ENCODE measurements around the gene HTD2.

HTD2 gene

GRCh38 chr3:58293516-58293915 lies 12.8 kb upstream of the HTD2 start:
- no peak for DNase-seq

GRCh38 chr3:58296269-58296668 lies 10.1 kb upstream of the HTD2 start:
- DNase-seq: no peak

GRCh38 chr3:58296843-58297242 lies 9.5 kb upstream of the HTD2 start:
- DNase-seq: no peak

GRCh38 chr3:58298190-58298589 lies 8.1 kb upstream of the HTD2 start:
- DNase-seq: no peak

- no peak for DNase-seq
These were observed 7.2 kb upstream of the HTD2 start for GRCh38 chr3:58299075-58299474.

GRCh38 chr3:58299839-58300516 lies 6.3 kb upstream of the HTD2 start:
- DNase-seq: no peak

GRCh38 chr3:58307639-58308215 lies 1.4 kb downstream of the HTD2 start:
- DNase-seq: no peak

- DNase-seq: no peak
These were observed 2.4 kb downstream of the HTD2 start for GRCh38 chr3:58308728-58309127.

GRCh38 chr3:58317811-58318210 lies 11.5 kb downstream of the HTD2 start:
- DNase-seq: no peak

- DNase-seq: no peak
These were observed 15.5 kb downstream of the HTD2 start for GRCh38 chr3:58321791-58322190.

GRCh38 chr3:58322793-58323192 lies 16.5 kb downstream of the HTD2 start:
- DNase-seq: no peak

- DNase-seq: no peak
These were observed 17.4 kb downstream of the HTD2 start for GRCh38 chr3:58323529-58324390.

GRCh38 chr3:58324391-58325390 lies 18.4 kb downstream of the HTD2 start:
- no peak for DNase-seq

GRCh38 chr3:58325525-58325992 lies 19.2 kb downstream of the HTD2 start:
- DNase-seq: no peak

GRCh38 chr3:58326267-58326900 lies 20.1 kb downstream of the HTD2 start:
- no peak for DNase-seq

- DNase-seq: no peak
These were observed 23.0 kb downstream of the HTD2 start for GRCh38 chr3:58329150-58329921.

- DNase-seq: no peak
These were observed 23.6 kb downstream of the HTD2 start for GRCh38 chr3:58329922-58330413.

- no peak for DNase-seq
These were observed 25.4 kb downstream of the HTD2 start for GRCh38 chr3:58331593-58332152.

GRCh38 chr3:58332575-58333188 lies 26.4 kb downstream of the HTD2 start, which contains the start of gene PXK:
Gene PXK, plus strand, starts transcription at chr3:58332892. Its CDS starts 97 bp downstream, at chr3:58332989.
- DNase-seq: no peak

All from NCI-H2081 treated with DMSO at 0.1 percent for 48 hours (cell line).